Measurements from ENCODE around the gene THRAP3.

The THRAP3 gene

GRCh38 chr1:36352125-36352909 is 128.1 kb downstream of the THRAP3 start:
- DNase-seq (ENCODE audit: low spot score): no peak

- DNase-seq (ENCODE audit: low spot score): no peak
Measured at GRCh38 chr1:36352910-36353878, 129.0 kb downstream of the THRAP3 start.

GRCh38 chr1:36354486-36354885 is 130.2 kb downstream of the THRAP3 start:
- DNase-seq (ENCODE audit: low spot score): no peak

All from HuH-7 (cell line).